GM21576 (cell line): Measurements from ENCODE around the gene RPS6KA1.
"Not testable (repeated sequence)": the region's sequence is repeated elsewhere in the genome, so short reads cannot be mapped to it uniquely, and the experiment has no call there.

Experiments used
- ATAC-seq: cut with Tn5 transposase; IDR thresholded peaks from one replicate; pipeline ENCODE4 v1.9.1; 2021; ENCODE audit warnings: mild to moderate bottlenecking, moderate library complexity; ENCODE audit not compliant: unreplicated experiment

The RPS6KA1 gene

GRCh38 chr1:26585471-26585870, 55.9 kb downstream of the RPS6KA1 start:
- ATAC-seq, result no peak

DNA sequence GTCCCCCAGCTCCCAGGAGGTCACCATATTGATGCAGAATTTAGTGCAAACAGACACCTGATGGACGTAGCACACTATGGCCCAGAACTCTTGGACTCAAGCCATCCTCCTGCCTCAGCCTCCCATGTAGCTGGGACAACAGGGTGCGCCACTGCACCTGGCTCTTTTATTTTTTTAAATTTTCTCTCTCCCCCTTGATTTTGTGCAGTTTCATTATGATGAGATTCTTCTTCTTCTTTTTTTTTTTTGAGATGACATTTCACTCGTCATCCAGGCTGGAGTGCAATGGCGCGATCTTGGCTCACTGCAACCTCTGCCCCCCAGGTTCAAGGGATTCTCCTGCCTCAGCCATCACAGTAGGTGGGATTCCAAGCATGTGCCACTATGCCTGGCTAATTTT, 63.8 kb downstream of the RPS6KA1 start:
- no peak for ATAC-seq

DNA sequence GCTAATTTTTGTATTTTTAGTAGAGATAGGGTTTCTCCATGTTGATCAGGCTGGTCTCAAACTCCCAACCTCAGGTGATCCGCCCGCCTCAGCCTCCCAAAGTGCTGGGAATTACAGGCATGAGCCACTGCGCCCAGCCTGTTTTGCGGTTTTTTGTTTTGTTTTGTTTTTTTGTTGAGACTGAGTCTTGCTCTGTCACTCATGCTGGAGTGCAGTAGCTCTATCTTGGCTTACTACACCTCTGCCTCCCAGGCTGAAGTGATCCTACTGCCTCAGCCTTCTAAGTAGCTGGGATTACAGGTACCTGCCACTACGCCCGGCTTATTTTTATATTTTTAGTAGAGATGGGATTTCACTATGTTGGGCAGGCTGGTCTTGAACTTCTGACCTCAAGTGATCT, 65.0 kb downstream of the RPS6KA1 start:
- not testable (repeated sequence) for ATAC-seq

DNA sequence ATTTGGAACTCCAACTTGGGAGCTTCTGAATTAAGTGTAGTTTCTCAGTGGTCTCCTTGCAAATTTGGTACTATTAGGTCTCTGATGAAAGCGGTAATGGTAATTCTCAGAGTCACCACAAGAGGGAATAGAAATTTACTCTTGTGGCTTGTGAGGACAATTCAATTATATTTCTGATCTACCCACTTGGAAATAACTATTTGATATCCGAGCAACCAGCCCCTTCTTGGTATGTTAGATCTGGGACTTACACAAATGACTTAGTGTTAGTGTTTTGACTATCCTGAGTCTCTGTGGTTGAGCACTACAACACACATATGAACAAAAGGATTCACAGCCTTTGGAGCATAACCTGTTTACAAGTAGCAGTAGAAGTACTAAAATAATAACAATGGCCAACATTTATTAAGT, 68.1 kb downstream of the RPS6KA1 start:
- ATAC-seq, result no peak

DNA sequence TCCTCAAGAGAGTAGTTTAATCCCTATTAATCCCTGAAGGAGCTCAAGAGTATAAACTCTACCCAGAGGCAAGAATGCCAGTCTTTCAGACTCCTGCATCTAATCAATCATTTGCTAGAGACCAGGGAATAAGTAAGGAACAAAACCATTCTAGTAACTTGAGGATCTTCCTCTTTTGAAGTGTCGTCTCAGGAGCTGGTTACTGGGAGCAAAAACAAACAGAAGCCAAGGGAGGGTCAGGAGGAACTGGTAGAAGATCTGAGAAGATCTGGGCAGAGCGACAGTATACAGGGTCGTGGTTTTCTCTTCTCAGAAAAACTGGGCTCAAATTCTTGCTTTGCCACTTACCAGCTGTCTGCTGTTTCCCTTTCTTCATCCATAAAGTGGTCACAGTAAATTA, 69.3 kb downstream of the RPS6KA1 start:
- ATAC-seq, result no peak

DNA sequence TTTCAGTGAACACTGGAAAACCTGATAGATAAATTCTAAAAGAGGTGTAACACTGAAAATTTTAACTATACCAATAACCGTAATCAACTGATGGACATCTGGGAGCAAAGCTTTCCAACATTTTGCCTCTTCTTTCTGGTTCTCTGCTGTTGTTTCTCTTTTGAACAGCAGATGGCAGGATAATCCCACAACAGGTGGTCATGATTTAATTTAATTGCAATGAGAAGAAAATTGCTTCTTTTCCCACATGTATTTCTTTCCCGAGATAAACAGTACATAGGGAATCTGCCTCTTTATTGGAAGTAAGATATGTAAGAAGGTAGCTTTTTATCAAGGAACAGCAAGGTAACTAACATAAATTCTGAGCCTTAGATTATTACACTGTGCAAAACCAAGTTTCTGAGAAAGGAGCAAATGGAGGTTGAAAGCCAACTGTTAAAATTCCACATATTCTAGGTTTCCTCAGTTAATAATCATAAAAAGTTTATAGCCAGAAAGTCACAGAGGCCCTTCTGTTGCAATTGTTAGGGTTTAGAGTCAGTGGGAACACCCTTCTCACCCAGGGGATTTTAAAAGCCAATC, 72.9 kb downstream of the RPS6KA1 start:
- ATAC-seq, result no peak

DNA sequence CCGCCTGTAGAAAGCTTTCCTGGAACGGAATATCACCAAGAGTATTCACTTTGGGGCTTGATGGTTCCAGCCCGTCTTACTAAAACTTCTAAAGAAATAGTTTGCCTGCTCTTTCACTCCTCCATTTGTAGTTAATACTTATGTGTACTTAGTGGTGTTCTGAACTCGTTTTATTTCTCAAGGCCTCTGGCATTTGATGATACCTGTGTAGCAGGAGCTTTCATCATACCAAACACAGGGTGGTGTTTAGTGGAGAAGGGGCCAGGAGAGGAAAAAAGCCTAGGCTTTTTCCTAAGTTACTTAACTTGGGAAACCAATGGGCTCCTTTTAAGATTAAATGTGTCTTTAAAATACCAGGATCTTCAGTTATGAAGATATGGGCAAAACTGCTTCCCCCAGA, 74.3 kb downstream of the RPS6KA1 start:
- ATAC-seq, result no peak

- ATAC-seq, result no peak
These were observed 77.6 kb downstream of the RPS6KA1 start for GRCh38 chr1:26607186-26607585.

DNA sequence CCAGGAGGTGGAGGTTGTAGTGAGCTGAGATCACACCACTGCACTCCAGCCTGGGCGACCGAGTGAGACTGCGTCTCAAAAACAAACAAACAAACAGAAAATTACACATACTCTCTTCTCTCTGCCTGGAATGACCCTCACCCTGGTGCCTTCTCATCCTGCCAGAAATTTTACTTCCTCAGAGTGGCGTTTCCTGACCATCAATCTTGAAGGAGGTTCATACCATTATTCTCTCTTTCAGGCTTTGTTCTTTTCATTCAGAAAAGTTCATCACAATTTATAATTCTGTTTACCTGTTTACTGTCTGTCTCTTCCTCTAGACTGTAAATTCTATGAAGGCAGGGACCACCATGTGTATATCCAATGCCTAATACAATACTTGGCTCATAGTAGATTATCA, 79.3 kb downstream of the RPS6KA1 start:
- ATAC-seq, result no peak

DNA sequence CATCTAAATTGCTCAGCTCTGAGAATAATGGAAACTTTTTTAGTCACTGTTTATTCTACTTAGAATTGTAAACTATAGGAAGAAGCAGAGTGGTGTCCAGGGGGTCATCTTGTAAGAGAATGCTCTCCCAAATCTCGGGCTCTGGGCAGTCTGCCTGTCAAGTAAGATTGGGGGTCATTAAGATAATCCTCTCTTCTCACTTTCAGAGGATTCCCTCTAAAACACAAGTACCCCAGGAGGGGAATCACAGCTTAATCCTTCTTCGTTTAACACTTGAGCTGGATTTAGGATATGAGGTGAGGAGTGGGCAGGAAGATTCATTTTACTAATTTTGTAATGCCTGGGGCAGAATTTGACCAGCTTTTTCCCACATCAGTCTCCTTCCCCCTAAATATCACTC, 81.2 kb downstream of the RPS6KA1 start:
- ATAC-seq, result no peak

DNA sequence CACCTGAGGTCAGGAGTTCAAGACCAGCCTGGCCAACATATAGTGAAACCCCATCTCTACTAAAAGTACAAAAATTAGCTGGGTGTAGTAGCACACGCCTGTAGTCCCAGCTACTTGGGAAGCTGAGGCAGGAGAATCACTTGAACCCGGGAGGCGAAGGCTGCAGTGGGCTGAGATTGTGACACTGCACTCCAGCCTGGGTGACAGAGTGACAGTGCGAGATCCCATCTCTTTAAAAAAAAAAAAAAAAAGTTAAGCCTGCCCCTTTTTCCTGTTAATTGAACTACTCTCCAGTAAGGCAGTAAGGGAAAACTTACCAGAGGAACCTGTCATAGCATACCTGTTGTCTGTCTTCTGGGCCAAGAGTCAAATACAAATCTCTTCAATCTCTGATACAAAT, 83.1 kb downstream of the RPS6KA1 start:
- ATAC-seq, result not testable (repeated sequence)

GRCh38 chr1:26614655-26615411, 85.3 kb downstream of the RPS6KA1 start:
- no peak for ATAC-seq

GRCh38 chr1:26616881-26617280, 87.3 kb downstream of the RPS6KA1 start:
- ATAC-seq, result no peak

- ATAC-seq, result no peak
These were observed 89.0 kb downstream of the RPS6KA1 start for GRCh38 chr1:26618561-26618960.
